ENCODE measurements around the gene EDC4.

Gene EDC4

DNA sequence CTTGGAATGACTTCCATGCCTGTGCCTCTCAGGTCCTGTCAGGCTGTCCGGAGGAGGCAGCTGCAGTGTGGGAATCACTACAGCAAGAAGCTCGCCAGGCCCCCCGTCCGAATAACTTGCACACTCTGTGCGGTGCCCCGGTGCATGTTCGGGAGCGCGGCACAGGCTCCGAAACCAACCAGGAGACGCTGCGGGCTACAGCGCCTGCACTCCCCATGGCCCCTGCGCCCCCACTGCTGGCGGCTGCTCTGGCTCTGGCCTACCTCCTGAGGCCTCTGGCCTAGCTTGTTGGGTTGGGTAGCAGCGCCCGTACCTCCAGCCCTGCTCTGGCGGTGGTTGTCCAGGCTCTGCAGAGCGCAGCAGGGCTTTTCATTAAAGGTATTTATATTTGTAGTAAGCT is 13.1 kb downstream of the EDC4 start:
- Histone ChIP-seq H2AFZ (ENCODE audit: low read depth) (no peak overlapping the region), H3K4me1 (ENCODE audit: low read depth, poor library complexity, severe bottlenecking) (no peaks in the 10 kb centered on the region), H3K36me3 (ENCODE audit: insufficient read depth) (0 out of 2 replicates have a peak, but pooled peaks cover 4% of the 10 kb centered on the region), H3K79me2 (ENCODE audit: insufficient read depth, low read depth) (no peaks in the 10 kb centered on the region), H3K4me3 (IDR thresholded peaks at IDR 0.05; ENCODE audit: insufficient read depth, low read depth, low read length) (no peak overlapping the region), H4K20me1 (ENCODE audit: insufficient read depth) (no peaks in the 10 kb centered on the region), H3K27ac (no peak overlapping the region), H3K9ac (no peak overlapping the region), H3K27me3 (ENCODE audit: insufficient read depth, low read depth) (no peaks in the 10 kb centered on the region), H3K4me2 (no peak overlapping the region)
- TF ChIP-seq, protein P1, sequence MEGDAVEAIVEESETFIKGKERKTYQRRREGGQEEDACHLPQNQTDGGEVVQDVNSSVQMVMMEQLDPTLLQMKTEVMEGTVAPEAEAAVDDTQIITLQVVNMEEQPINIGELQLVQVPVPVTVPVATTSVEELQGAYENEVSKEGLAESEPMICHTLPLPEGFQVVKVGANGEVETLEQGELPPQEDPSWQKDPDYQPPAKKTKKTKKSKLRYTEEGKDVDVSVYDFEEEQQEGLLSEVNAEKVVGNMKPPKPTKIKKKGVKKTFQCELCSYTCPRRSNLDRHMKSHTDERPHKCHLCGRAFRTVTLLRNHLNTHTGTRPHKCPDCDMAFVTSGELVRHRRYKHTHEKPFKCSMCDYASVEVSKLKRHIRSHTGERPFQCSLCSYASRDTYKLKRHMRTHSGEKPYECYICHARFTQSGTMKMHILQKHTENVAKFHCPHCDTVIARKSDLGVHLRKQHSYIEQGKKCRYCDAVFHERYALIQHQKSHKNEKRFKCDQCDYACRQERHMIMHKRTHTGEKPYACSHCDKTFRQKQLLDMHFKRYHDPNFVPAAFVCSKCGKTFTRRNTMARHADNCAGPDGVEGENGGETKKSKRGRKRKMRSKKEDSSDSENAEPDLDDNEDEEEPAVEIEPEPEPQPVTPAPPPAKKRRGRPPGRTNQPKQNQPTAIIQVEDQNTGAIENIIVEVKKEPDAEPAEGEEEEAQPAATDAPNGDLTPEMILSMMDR (conservative IDR thresholded peaks at IDR 0.05; ENCODE audit: low read depth, low read length) = no peak

DNA sequence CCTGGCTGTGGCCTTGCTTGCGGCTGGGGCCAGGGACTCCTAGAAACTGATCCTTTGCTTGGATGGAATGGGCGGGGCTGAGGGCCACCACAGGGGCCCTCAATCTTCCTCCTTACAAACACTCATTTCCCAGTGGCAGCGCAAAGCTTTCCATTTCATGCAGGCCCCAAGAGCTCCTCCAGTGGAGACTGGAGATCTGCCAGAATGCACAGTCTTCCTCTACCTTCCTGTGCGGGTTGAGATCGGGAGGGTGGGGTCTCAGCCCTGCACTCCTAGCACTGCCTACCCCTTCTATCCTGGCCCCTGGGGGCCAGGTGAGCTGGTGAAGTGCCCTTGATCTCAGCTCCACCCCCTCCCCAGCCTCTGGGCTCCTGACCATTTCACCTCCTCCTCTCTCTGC is 13.5 kb downstream of the EDC4 start:
- H3K4me2 ChIP-seq = no peak overlapping the region
- TF ChIP-seq, protein P1 (conservative IDR thresholded peaks at IDR 0.05; ENCODE audit: low read depth, low read length) = no peak
- no peak overlapping the region for H3K27ac ChIP-seq
- no peaks in the 10 kb centered on the region for H3K4me1 ChIP-seq (ENCODE audit: low read depth, poor library complexity, severe bottlenecking)
- H3K36me3 ChIP-seq (ENCODE audit: insufficient read depth) = no peaks in the 10 kb centered on the region
- no peak overlapping the region for H3K4me3 ChIP-seq (IDR thresholded peaks at IDR 0.05; ENCODE audit: insufficient read depth, low read depth, low read length)
- no peaks in the 10 kb centered on the region for H3K27me3 ChIP-seq (ENCODE audit: insufficient read depth, low read depth)
- H3K9ac ChIP-seq = no peak overlapping the region
- no peak overlapping the region for H2AFZ ChIP-seq (ENCODE audit: low read depth)
- no peaks in the 10 kb centered on the region for H3K79me2 ChIP-seq (ENCODE audit: insufficient read depth, low read depth)
- H4K20me1 ChIP-seq (ENCODE audit: insufficient read depth) = no peaks in the 10 kb centered on the region

DNA sequence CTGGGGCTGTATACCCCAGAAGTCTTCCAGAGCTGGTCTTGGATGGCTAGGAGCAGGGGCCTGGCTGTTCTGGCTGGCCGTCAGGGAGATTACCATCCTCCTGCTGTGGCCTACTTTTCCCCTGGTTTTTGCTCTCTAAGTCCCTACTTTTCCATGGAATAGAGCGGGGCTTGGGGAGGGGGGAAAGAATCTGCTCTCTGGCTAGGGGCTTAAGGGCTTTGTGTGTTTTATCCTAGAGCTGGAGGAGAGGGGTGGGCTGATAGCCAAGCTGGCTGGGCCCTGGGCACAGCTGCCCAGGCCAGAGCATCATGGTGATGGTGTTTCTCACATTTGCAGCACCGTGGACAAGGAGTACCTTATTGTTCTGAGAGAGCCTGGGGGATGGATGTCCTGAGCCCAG is 15.5 kb downstream of the EDC4 start:
- H3K4me1 ChIP-seq (ENCODE audit: low read depth, poor library complexity, severe bottlenecking) = peaks cover 6% of the 10 kb centered on the region
- H3K4me2 ChIP-seq = no peak overlapping the region
- H3K4me3 ChIP-seq (IDR thresholded peaks at IDR 0.05; ENCODE audit: insufficient read depth, low read depth, low read length) = no peak overlapping the region
- H3K79me2 ChIP-seq (ENCODE audit: insufficient read depth, low read depth) = peaks cover under 1% of the 10 kb centered on the region; the same call in 1 of the 2 replicates
- no peak overlapping the region for H3K9ac ChIP-seq
- TF ChIP-seq, protein P1 (conservative IDR thresholded peaks at IDR 0.05; ENCODE audit: low read depth, low read length) = no peak
- no peaks in the 10 kb centered on the region for H4K20me1 ChIP-seq (ENCODE audit: insufficient read depth)
- H3K27me3 ChIP-seq (ENCODE audit: insufficient read depth, low read depth) = no peaks in the 10 kb centered on the region
- H2AFZ ChIP-seq (ENCODE audit: low read depth) = no peak overlapping the region
- no peak overlapping the region for H3K27ac ChIP-seq
- no peaks in the 10 kb centered on the region for H3K36me3 ChIP-seq (ENCODE audit: insufficient read depth)

DNA sequence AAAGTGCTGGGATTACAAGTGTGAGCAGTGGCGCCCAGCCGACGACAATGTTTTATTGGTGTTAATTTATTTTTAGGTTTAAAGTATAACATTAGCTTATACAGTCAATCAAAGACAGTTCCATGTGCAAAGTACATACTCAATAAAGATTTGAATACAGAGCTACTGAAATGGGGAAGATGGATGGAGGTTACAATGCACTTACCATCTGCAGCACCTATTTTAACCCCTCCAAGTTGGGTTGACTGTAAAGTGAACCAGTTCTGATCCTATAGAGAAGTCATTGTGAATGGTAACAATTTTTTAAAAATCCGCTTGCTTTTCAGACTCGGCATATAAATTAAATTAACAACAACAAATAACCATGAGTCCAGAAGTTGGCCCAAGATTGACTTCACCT is 19.5 kb downstream of the EDC4 start:
- Histone ChIP-seq H2AFZ (ENCODE audit: low read depth) (peak overlapping the region; percentile 79; the same call in 1 of the 2 replicates), H3K4me3 (IDR thresholded peaks at IDR 0.05; ENCODE audit: insufficient read depth, low read depth, low read length) (no peak overlapping the region), H3K9ac (no peak overlapping the region; the same call in 1 of the 2 replicates), H4K20me1 (ENCODE audit: insufficient read depth) (no peaks in the 10 kb centered on the region), H3K79me2 (ENCODE audit: insufficient read depth, low read depth) (peaks cover 33% of the 10 kb centered on the region; the same call in 1 of the 2 replicates), H3K4me2 (peak overlapping the region; percentile 95), H3K36me3 (ENCODE audit: insufficient read depth) (no peaks in the 10 kb centered on the region), H3K27me3 (ENCODE audit: insufficient read depth, low read depth) (no peaks in the 10 kb centered on the region), H3K4me1 (ENCODE audit: low read depth, poor library complexity, severe bottlenecking) (peaks cover 14% of the 10 kb centered on the region), H3K27ac (no peak overlapping the region)
- TF ChIP-seq, protein P1 (conservative IDR thresholded peaks at IDR 0.05; ENCODE audit: low read depth, low read length) = no peak
